WTC11 (cell line): ENCODE results near the gene DPP7. TPM values are rescaled to one million over a fixed set of nuclear protein-coding genes. Genes with fewer than 3 reads are reported as not detected.
A peak's percentile ranks its signal among the peaks of the same experiment; 100 is the strongest.

Source experiments
- AFF4 ChIP-seq: sonication (generic); formaldehyde crosslinking; IDR thresholded peaks from 2 replicates; pipeline ENCODE4 v1.8.1; 2023; ENCODE audit warnings: mild to moderate bottlenecking, missing genetic modification reagents, borderline replicate concordance
- AR ChIP-seq: fragments of 250-450 bp; sonication (Bioruptor Pico); IDR thresholded peaks from 2 replicates; pipeline ENCODE4 v1.9.0; 2021; ENCODE audit warnings: mild to moderate bottlenecking
- ATF3 ChIP-seq: sonication (generic); formaldehyde crosslinking; conservative IDR thresholded peaks from 2 replicates; pipeline ENCODE4 v1.8.1; 2022; ENCODE audit warnings: mild to moderate bottlenecking, missing genetic modification reagents
- CDX4 ChIP-seq: fragments of 250-450 bp; sonication (Bioruptor Pico); IDR thresholded peaks from 2 replicates; pipeline ENCODE4 v1.9.0; 2021; ENCODE audit warnings: moderate library complexity, mild to moderate bottlenecking, inconsistent platforms, borderline replicate concordance
- ERG ChIP-seq: fragments of 250-450 bp; sonication (Bioruptor Pico); IDR thresholded peaks from 2 replicates; pipeline ENCODE4 v1.8.0; 2021; ENCODE audit warnings: mild to moderate bottlenecking
- ESRRA ChIP-seq: sonication (generic); formaldehyde crosslinking; IDR thresholded peaks from 2 replicates; pipeline ENCODE4 v1.8.1; 2022; ENCODE audit warnings: mild to moderate bottlenecking, missing genetic modification reagents, borderline replicate concordance
- ETV6 ChIP-seq: sonication (generic); formaldehyde crosslinking; IDR thresholded peaks from 2 replicates; pipeline ENCODE4 v1.8.1; 2022; ENCODE audit warnings: mild to moderate bottlenecking, missing genetic modification reagents
- FOXP4 ChIP-seq: sonication (generic); formaldehyde crosslinking; IDR thresholded peaks from 2 replicates; pipeline ENCODE4 v1.8.0; 2022; ENCODE audit warnings: mild to moderate bottlenecking, missing genetic modification reagents
- GRHL2 ChIP-seq: fragments of 250-450 bp; sonication (Bioruptor Pico); IDR thresholded peaks from 2 replicates; pipeline ENCODE4 v1.8.0; 2022; ENCODE audit warnings: mild to moderate bottlenecking, moderate library complexity; ENCODE audit not compliant: insufficient replicate concordance, severe bottlenecking
- IRF2 ChIP-seq: sonication (generic); formaldehyde crosslinking; IDR thresholded peaks from 2 replicates; pipeline ENCODE4 v1.8.0; 2022; ENCODE audit warnings: low read depth, missing genetic modification reagents, borderline replicate concordance
- KAT7 ChIP-seq: sonication (generic); formaldehyde crosslinking; IDR thresholded peaks from 2 replicates; pipeline ENCODE4 v1.8.1; 2023; ENCODE audit warnings: missing genetic modification reagents, mild to moderate bottlenecking, borderline replicate concordance
- MXD4 ChIP-seq: fragments of 250-450 bp; sonication (Bioruptor Pico); IDR thresholded peaks from 2 replicates; pipeline ENCODE4 v1.8.0; 2021; ENCODE audit warnings: mild to moderate bottlenecking, moderate library complexity, borderline replicate concordance
- RORB ChIP-seq: fragments of 250-450 bp; sonication (Bioruptor Pico); IDR thresholded peaks from 2 replicates; pipeline ENCODE4 v1.9.0; 2021; ENCODE audit warnings: mild to moderate bottlenecking
- SMAD3 ChIP-seq: sonication (generic); formaldehyde crosslinking; IDR thresholded peaks from 2 replicates; pipeline ENCODE4 v1.8.0; 2022; ENCODE audit warnings: missing genetic modification reagents, mild to moderate bottlenecking, borderline replicate concordance
- STAT6 ChIP-seq: sonication (generic); formaldehyde crosslinking; conservative IDR thresholded peaks from 2 replicates; pipeline ENCODE4 v1.8.1; 2023; ENCODE audit warnings: mild to moderate bottlenecking, low read depth, missing genetic modification reagents, moderate library complexity
- TCF7 ChIP-seq: sonication (generic); formaldehyde crosslinking; IDR thresholded peaks from 2 replicates; pipeline ENCODE4 v1.8.0; 2022; ENCODE audit warnings: mild to moderate bottlenecking, low read depth, missing genetic modification reagents, moderate library complexity
- ZNF138 ChIP-seq: sonication (generic); formaldehyde crosslinking; conservative IDR thresholded peaks from 2 replicates; pipeline ENCODE4 v1.8.1; 2022; ENCODE audit warnings: mild to moderate bottlenecking, moderate library complexity, missing genetic modification reagents
- ZNF317 ChIP-seq: sonication (generic); formaldehyde crosslinking; IDR thresholded peaks from 2 replicates; pipeline ENCODE4 v1.8.1; 2023; ENCODE audit warnings: low read depth, mild to moderate bottlenecking, moderate library complexity, missing genetic modification reagents, borderline replicate concordance
- ZNF512 ChIP-seq: sonication (generic); formaldehyde crosslinking; IDR thresholded peaks from 2 replicates; pipeline ENCODE4 v1.8.1; 2022; ENCODE audit warnings: missing genetic modification reagents, borderline replicate concordance
- ZSCAN18 ChIP-seq: fragments of 250-450 bp; sonication (Bioruptor Pico); IDR thresholded peaks from 2 replicates; pipeline ENCODE4 v2.1.2; 2022; ENCODE audit warnings: mild to moderate bottlenecking, moderate library complexity
- total RNA-seq: library from RNA; stranded (reverse); gene quantifications from 3 replicates; pipeline ENCODE4 v1.2.3, GENCODE V29; 2021

Gene DPP7
- total RNA-seq, 1 experiment from 2014 or later = 38.9 TPM

GRCh38 chr9:137129456-137130175 lies 15.1 kb upstream of the DPP7 start (continued):
- TF ChIP-seq AR (CRISPR knock-in tag) = no peak
- TF ChIP-seq FOXP4 (CRISPR knock-in tag) = peak; percentile 91
- TF ChIP-seq ATF3 (CRISPR knock-in tag) = no peak
- TF ChIP-seq ETV6 (CRISPR knock-in tag) = peak; percentile 90
- TF ChIP-seq ZSCAN18 (CRISPR knock-in tag) = no peak
- TF ChIP-seq MXD4 = no peak
- no peak for TF ChIP-seq ZNF512
- no peak for TF ChIP-seq ERG (CRISPR knock-in tag)
- no peak for TF ChIP-seq RORB (CRISPR knock-in tag)
- TF ChIP-seq IRF2 = 0 out of 2 replicates have a peak, but pooled peaks have one; percentile 49
- no peak for TF ChIP-seq KAT7 (CRISPR knock-in tag)
- no peak for TF ChIP-seq TCF7 (CRISPR knock-in tag)
- TF ChIP-seq SMAD3 (CRISPR knock-in tag) = no peak; the same call in 1 of the 2 replicates
- TF ChIP-seq ZNF138 (CRISPR knock-in tag) = no peak
- TF ChIP-seq CDX4 = no peak
- no peak for TF ChIP-seq AFF4 (CRISPR knock-in tag)
- TF ChIP-seq ESRRA (CRISPR knock-in tag) = no peak
- no peak for TF ChIP-seq ZNF317
- no peak for TF ChIP-seq STAT6
- no peak for TF ChIP-seq GRHL2 (CRISPR knock-in tag)
